Mesenchymal stem cell (in vitro differentiated cells and primary cell): ENCODE measurements around the gene MEPCE.

Source experiments
- DNase-seq: peaks from one replicate; pipeline ENCODE4 v3.0.0-alpha.2; 2013
- H2AFZ ChIP-seq: one replicate; pipeline ENCODE4 v1.6.1; 2013; ENCODE audit warnings: low read depth, mild to moderate bottlenecking, control low read depth, inconsistent platforms, low read length, moderate library complexity
- H2AK5ac ChIP-seq: 2 replicates; pipeline ENCODE4 v1.6.1; 2013; ENCODE audit warnings: low read length, moderate library complexity, mild to moderate bottlenecking, inconsistent platforms; ENCODE audit not compliant: severe bottlenecking
- H2BK120ac ChIP-seq: one replicate; pipeline ENCODE4 v1.6.1; 2013; ENCODE audit warnings: low read depth, mild to moderate bottlenecking, inconsistent platforms, low read length, moderate library complexity
- H2BK12ac ChIP-seq, 2 experiments: one replicate each; pipeline ENCODE4 v1.6.1; 2013; ENCODE audit warnings: inconsistent platforms in 2 of 2, low read length in 2 of 2, mild to moderate bottlenecking in 2 of 2, moderate library complexity in 2 of 2, control low read depth in 1 of 2
- H2BK15ac ChIP-seq: one replicate; pipeline ENCODE4 v1.6.1; 2013; ENCODE audit warnings: mild to moderate bottlenecking, low read depth, inconsistent platforms; ENCODE audit not compliant: poor library complexity, severe bottlenecking
- H2BK5ac ChIP-seq: 2 replicates; pipeline ENCODE4 v1.6.1; 2013; ENCODE audit warnings: low read depth, mild to moderate bottlenecking, low read length, control low read depth, inconsistent platforms; ENCODE audit not compliant: poor library complexity, severe bottlenecking
- H3K14ac ChIP-seq, 2 experiments: one replicate each; pipeline ENCODE4 v1.6.1; 2013; ENCODE audit warnings: inconsistent platforms in 2 of 2, low read length in 2 of 2, control low read depth in 1 of 2, mild to moderate bottlenecking in 1 of 2, moderate library complexity in 1 of 2
- H3K18ac ChIP-seq, 2 experiments: one replicate each; pipeline ENCODE4 v1.6.1; 2013; ENCODE audit warnings: inconsistent platforms in 2 of 2, low read length in 2 of 2, control low read depth in 1 of 2, low read depth in 1 of 2, mild to moderate bottlenecking in 1 of 2
- H3K23ac ChIP-seq, 2 experiments: one replicate each; pipeline ENCODE4 v1.6.1; 2013; ENCODE audit warnings: inconsistent platforms in 2 of 2, low read length in 2 of 2, mild to moderate bottlenecking in 2 of 2, moderate library complexity in 2 of 2, control low read depth in 1 of 2
- H3K27ac ChIP-seq: 2 replicates; pipeline ENCODE4 v1.5.1; 2013; ENCODE audit warnings: mild to moderate bottlenecking, moderate library complexity, low read length, control low read depth, inconsistent platforms; ENCODE audit not compliant: poor library complexity, severe bottlenecking
- H3K27me3 ChIP-seq, 2 experiments: 2 replicates each; pipeline versions ENCODE4 v1.6.1 to v1.7.0; 2013; ENCODE audit warnings: low read length in 2 of 2, mild to moderate bottlenecking in 2 of 2, moderate library complexity in 2 of 2, control low read depth in 1 of 2, inconsistent platforms in 1 of 2; ENCODE audit not compliant: control insufficient read depth in 1 of 2, insufficient read depth in 1 of 2
- H3K36me3 ChIP-seq, 2 experiments: 2 replicates each; pipeline versions ENCODE4 v1.6.1 to v1.7.0; 2013; ENCODE audit warnings: low read length in 2 of 2, control low read depth in 1 of 2, inconsistent platforms in 1 of 2, low read depth in 1 of 2, mild to moderate bottlenecking in 1 of 2; ENCODE audit not compliant: insufficient read depth in 2 of 2, control insufficient read depth in 1 of 2
- H3K4ac ChIP-seq, 2 experiments: one replicate each; pipeline ENCODE4 v1.6.1; 2013; ENCODE audit warnings: inconsistent platforms in 2 of 2, low read length in 2 of 2, mild to moderate bottlenecking in 2 of 2, moderate library complexity in 2 of 2, control low read depth in 1 of 2, low read depth in 1 of 2
- H3K4me1 ChIP-seq: 2 replicates; pipeline ENCODE4 v1.6.1; 2013; ENCODE audit warnings: low read depth, low read length, control low read depth; ENCODE audit not compliant: control insufficient read depth, insufficient read depth
- H3K4me2 ChIP-seq: 2 replicates; pipeline ENCODE4 v1.6.1; 2013; ENCODE audit warnings: low read length, mild to moderate bottlenecking, inconsistent platforms; ENCODE audit not compliant: poor library complexity, severe bottlenecking
- H3K4me3 ChIP-seq, 2 experiments: 2 replicates each; pipeline versions ENCODE4 v1.5.1 to v1.7.0; 2013; ENCODE audit warnings: low read length in 2 of 2, mild to moderate bottlenecking in 2 of 2, control low read depth in 1 of 2, low read depth in 1 of 2; ENCODE audit not compliant: insufficient read depth in 1 of 2
- H3K79me1 ChIP-seq: replicated peaks from 2 replicates; pipeline ENCODE4 v1.6.1; 2013; ENCODE audit warnings: mild to moderate bottlenecking, control low read depth, low read length, inconsistent platforms; ENCODE audit not compliant: poor library complexity, severe bottlenecking
- H3K9ac ChIP-seq: 2 replicates; pipeline ENCODE4 v1.7.0; 2013; ENCODE audit warnings: mild to moderate bottlenecking, low read length, moderate library complexity
- H3K9me3 ChIP-seq: 2 replicates; pipeline ENCODE4 v1.7.0; 2013; ENCODE audit warnings: mild to moderate bottlenecking, low read length; ENCODE audit not compliant: control insufficient read depth
- H4K8ac ChIP-seq: one replicate; pipeline ENCODE4 v1.6.1; 2013; ENCODE audit warnings: inconsistent platforms, mild to moderate bottlenecking, low read length, moderate library complexity
- H4K91ac ChIP-seq: one replicate; pipeline ENCODE4 v1.6.1; 2013; ENCODE audit warnings: mild to moderate bottlenecking, low read length, inconsistent platforms
- WGBS: methylation state at CpG from one replicate; pipeline ENCODE4 v1.1.7; 2013; ENCODE audit warnings: mixed read lengths; 5-methylcytosine and 5-hydroxymethylcytosine counted together

MEPCE gene

DNA sequence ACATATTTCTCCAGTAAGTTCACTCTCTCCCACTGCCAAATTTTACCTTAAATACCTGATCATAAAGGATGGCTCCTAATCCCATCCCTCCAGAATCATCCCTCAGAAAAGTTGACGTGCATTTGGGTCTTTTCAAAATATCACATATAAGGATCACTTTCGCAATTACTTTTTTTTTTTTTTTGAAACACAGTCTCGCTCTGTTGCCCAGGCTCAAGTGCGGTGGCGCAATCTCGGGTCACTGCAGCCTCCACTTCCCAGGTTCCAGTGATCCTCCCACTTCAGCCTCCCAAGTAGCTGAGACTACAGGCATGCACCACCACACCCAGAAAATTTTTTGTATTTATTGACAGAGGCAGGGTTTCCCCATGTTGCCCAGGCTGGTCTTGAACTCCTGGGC is 18.5 kb upstream of the MEPCE start:
- H3K4me1 ChIP-seq, result peaks cover 3% of the 10 kb centered on the region
- H3K4ac ChIP-seq, result no peak overlapping the region
- H2BK5ac ChIP-seq, result no peak overlapping the region
- no peak overlapping the region for H2AFZ ChIP-seq
- no peak overlapping the region for H2AK5ac ChIP-seq
- no peak overlapping the region for H4K8ac ChIP-seq
- no peak overlapping the region for H3K4me2 ChIP-seq
- no peaks in the 10 kb centered on the region for H3K79me1 ChIP-seq
- no peak overlapping the region for H2BK12ac ChIP-seq
- no peak overlapping the region for H3K18ac ChIP-seq
- no peaks in the 10 kb centered on the region for H3K36me3 ChIP-seq
- no peak overlapping the region for H3K23ac ChIP-seq
- H3K9me3 ChIP-seq, result no peaks in the 10 kb centered on the region
- WGBS, result 85% methylated on average over 6 of the region's 6 CpGs
- no peak overlapping the region for H4K91ac ChIP-seq
- no peak overlapping the region for H2BK120ac ChIP-seq
- H3K4me3 ChIP-seq, result no peak overlapping the region
- peaks cover 3 to 45% of the 10 kb centered on the region in 2 experiments for H3K27me3 ChIP-seq
- H3K9ac ChIP-seq, result no peak overlapping the region
- no peak overlapping the region for H2BK15ac ChIP-seq
- no peak overlapping the region for H3K27ac ChIP-seq
- DNase-seq, result no peak
- no peak overlapping the region for H3K14ac ChIP-seq

GRCh38 chr7:100413346-100413745 is 16.3 kb upstream of the MEPCE start:
- H3K4me3 ChIP-seq, result no peak overlapping the region
- no peak overlapping the region for H3K18ac ChIP-seq
- H3K27me3 ChIP-seq, result peaks cover 3 to 30% of the 10 kb centered on the region in 2 experiments
- H3K9me3 ChIP-seq, result no peaks in the 10 kb centered on the region
- H2BK12ac ChIP-seq, result no peak overlapping the region
- H3K36me3 ChIP-seq, result peaks cover 0 to 3% of the 10 kb centered on the region in 2 experiments
- DNase-seq, result no peak
- no peaks in the 10 kb centered on the region for H3K4me1 ChIP-seq
- no peak overlapping the region for H3K4ac ChIP-seq
- H3K4me2 ChIP-seq, result no peak overlapping the region
- H3K79me1 ChIP-seq, result no peaks in the 10 kb centered on the region
- no peak overlapping the region for H4K91ac ChIP-seq
- no peak overlapping the region for H3K14ac ChIP-seq
- no peak overlapping the region for H3K27ac ChIP-seq
- no peak overlapping the region for H3K9ac ChIP-seq
- no peak overlapping the region for H4K8ac ChIP-seq
- H2BK15ac ChIP-seq, result no peak overlapping the region
- no peak overlapping the region for H2AK5ac ChIP-seq
- no peak overlapping the region for H2AFZ ChIP-seq
- H3K23ac ChIP-seq, result no peak overlapping the region
- no peak overlapping the region for H2BK120ac ChIP-seq
- H2BK5ac ChIP-seq, result no peak overlapping the region

GRCh38 chr7:100413889-100414288 is 15.7 kb upstream of the MEPCE start:
- no peak overlapping the region for H2BK15ac ChIP-seq
- no CpG with 5 or more reads among the region's 1 CpG for WGBS
- H3K9ac ChIP-seq, result no peak overlapping the region
- H3K14ac ChIP-seq, result no peak overlapping the region
- H3K27me3 ChIP-seq, result peaks cover 3 to 25% of the 10 kb centered on the region in 2 experiments
- H4K8ac ChIP-seq, result no peak overlapping the region
- no peak overlapping the region for H3K23ac ChIP-seq
- no peak overlapping the region for H3K4ac ChIP-seq
- H3K4me1 ChIP-seq, result no peaks in the 10 kb centered on the region
- no peak overlapping the region for H2BK12ac ChIP-seq
- peaks cover 0 to 3% of the 10 kb centered on the region in 2 experiments for H3K36me3 ChIP-seq
- no peaks in the 10 kb centered on the region for H3K79me1 ChIP-seq
- no peak overlapping the region for H2AK5ac ChIP-seq
- no peak overlapping the region for H3K4me2 ChIP-seq
- no peak overlapping the region for H3K4me3 ChIP-seq
- no peak overlapping the region for H4K91ac ChIP-seq
- H3K9me3 ChIP-seq, result no peaks in the 10 kb centered on the region
- no peak overlapping the region for H2BK5ac ChIP-seq
- no peak overlapping the region for H3K18ac ChIP-seq
- H2BK120ac ChIP-seq, result no peak overlapping the region
- DNase-seq, result no peak
- H3K27ac ChIP-seq, result no peak overlapping the region
- H2AFZ ChIP-seq, result no peak overlapping the region

- DNase-seq, result no peak
- no peaks in the 10 kb centered on the region for H3K4me1 ChIP-seq
- WGBS, result 92% methylated on average over 5 of the region's 5 CpGs
- no peak overlapping the region for H3K27ac ChIP-seq
- H4K8ac ChIP-seq, result no peak overlapping the region
- no peak overlapping the region for H3K9ac ChIP-seq
- peaks cover 0 to 9% of the 10 kb centered on the region in 2 experiments for H3K27me3 ChIP-seq
- peaks cover 0 to 3% of the 10 kb centered on the region in 2 experiments for H3K36me3 ChIP-seq
- H2BK12ac ChIP-seq, result no peak overlapping the region
- no peak overlapping the region for H2AFZ ChIP-seq
- no peak overlapping the region for H2AK5ac ChIP-seq
- no peaks in the 10 kb centered on the region for H3K9me3 ChIP-seq
- H3K14ac ChIP-seq, result no peak overlapping the region
- no peak overlapping the region for H4K91ac ChIP-seq
- no peak overlapping the region for H2BK5ac ChIP-seq
- no peak overlapping the region for H3K23ac ChIP-seq
- H2BK15ac ChIP-seq, result no peak overlapping the region
- no peak overlapping the region for H2BK120ac ChIP-seq
- no peaks in the 10 kb centered on the region for H3K79me1 ChIP-seq
- H3K4ac ChIP-seq, result no peak overlapping the region
- no peak overlapping the region for H3K18ac ChIP-seq
- H3K4me3 ChIP-seq, result no peak overlapping the region
- H3K4me2 ChIP-seq, result no peak overlapping the region
Observed at GRCh38 chr7:100415448-100415847, 14.2 kb upstream of the MEPCE start.
